K562 (cell line): ENCODE data around the gene GYS1. TPM values are rescaled to one million over a fixed set of nuclear protein-coding genes. Genes with fewer than 3 reads are reported as not detected.

Experiments used
- E2F6 ChIP-seq, 2 experiments: IDR thresholded peaks; 2 replicates each; pipeline ENCODE4 v1.6.1; 2011; ENCODE audit warnings: borderline replicate concordance in 1 of 2, control low read depth in 1 of 2, low read depth in 1 of 2, low read length in 1 of 2, mild to moderate bottlenecking in 1 of 2, mixed read lengths in 1 of 2, moderate library complexity in 1 of 2; ENCODE audit not compliant: insufficient read depth in 1 of 2, insufficient read length in 1 of 2, poor library complexity in 1 of 2, severe bottlenecking in 1 of 2; ENCODE audit errors: extremely low read depth in 1 of 2
- FOXA1 ChIP-seq: fragments of 450-650 bp; IDR thresholded peaks from 2 replicates; pipeline ENCODE4 v1.6.1; 2016; ENCODE audit warnings: mild to moderate bottlenecking, borderline replicate concordance
- GATAD2A ChIP-seq: fragments of 450-650 bp; IDR thresholded peaks from 2 replicates; pipeline ENCODE4 v1.6.1; 2017
- MAX ChIP-seq: sonication (generic); formaldehyde crosslinking; IDR thresholded peaks from 2 replicates; pipeline ENCODE4 v1.9.0; 2022; ENCODE audit warnings: mild to moderate bottlenecking, missing genetic modification reagents
- MEIS2 ChIP-seq: fragments of 450-650 bp; IDR thresholded peaks from 2 replicates; pipeline ENCODE4 v1.6.1; 2014; ENCODE audit warnings: mild to moderate bottlenecking; ENCODE audit not compliant: partially characterized antibody
- NR2C2 ChIP-seq, 2 experiments: fragments of 200-800 bp in 1 of 2; sonication (Bioruptor generic) in 1 of 2; sonication (generic) in 1 of 2; formaldehyde crosslinking in 1 of 2; IDR thresholded peaks; 2 replicates each; pipeline versions ENCODE4 v1.6.1 to v1.8.0; 2016 to 2022; ENCODE audit warnings: mild to moderate bottlenecking in 1 of 2, missing compliant biosample characterization in 1 of 2, missing genetic modification characterization in 1 of 2, missing genetic modification reagents in 1 of 2
- NRF1 ChIP-seq, 2 experiments: fragments of 450-650 bp; IDR thresholded peaks in 1 of 2; conservative IDR thresholded peaks in 1 of 2; 2 replicates each; pipeline ENCODE4 v1.6.1; 2014; ENCODE audit warnings: mild to moderate bottlenecking in 2 of 2
- PHB2 ChIP-seq: fragments of 450-650 bp; IDR thresholded peaks from 2 replicates; pipeline ENCODE4 v1.6.1; 2017; ENCODE audit warnings: low read depth
- PHTF2 ChIP-seq: fragments of 250-450 bp; sonication (Bioruptor Pico); IDR thresholded peaks from 2 replicates; pipeline ENCODE4 v1.5.0; 2021; ENCODE audit warnings: mild to moderate bottlenecking
- ZEB2 ChIP-seq: fragments of 450-650 bp; IDR thresholded peaks from 2 replicates; pipeline ENCODE4 v1.6.1; 2016
- ZFX ChIP-seq: sonication (generic); formaldehyde crosslinking; IDR thresholded peaks from 2 replicates; pipeline ENCODE4 v1.8.0; 2022; ENCODE audit warnings: mild to moderate bottlenecking, missing genetic modification reagents, moderate library complexity
- ZNF140 ChIP-seq: fragments of 250-450 bp; sonication (Bioruptor Pico); IDR thresholded peaks from 2 replicates; pipeline ENCODE4 v1.8.0; 2021; ENCODE audit warnings: moderate library complexity, mild to moderate bottlenecking, inconsistent platforms
- ZNF174 ChIP-seq: fragments of 250-450 bp; sonication (Bioruptor Pico); IDR thresholded peaks from 2 replicates; pipeline ENCODE4 v1.4.0; 2020; ENCODE audit warnings: mild to moderate bottlenecking
- ZNF217 ChIP-seq: sonication (generic); formaldehyde crosslinking; IDR thresholded peaks from 2 replicates; pipeline ENCODE4 v1.8.0; 2022; ENCODE audit warnings: mild to moderate bottlenecking, missing genetic modification reagents
- ZNF239 ChIP-seq: fragments of 250-450 bp; sonication (Bioruptor Pico); IDR thresholded peaks from 2 replicates; pipeline ENCODE4 v1.4.0; 2020; ENCODE audit warnings: mild to moderate bottlenecking
- ZNF316 ChIP-seq: fragments of 450-650 bp; IDR thresholded peaks from 2 replicates; pipeline ENCODE4 v1.6.1; 2016
- ZNF518B ChIP-seq: fragments of 250-450 bp; sonication (Bioruptor Pico); IDR thresholded peaks from 2 replicates; pipeline ENCODE4 v1.5.0; 2021; ENCODE audit warnings: mild to moderate bottlenecking, moderate library complexity
- ZNF609 ChIP-seq: sonication (generic); formaldehyde crosslinking; IDR thresholded peaks from 2 replicates; pipeline ENCODE4 v1.8.1; 2023; ENCODE audit warnings: missing genetic modification reagents, mild to moderate bottlenecking, borderline replicate concordance
- polyA plus RNA-seq, 8 experiments: library from polyadenylated mRNA; depleted of rRNA in 4 of 8; stranded (reverse) in 5 of 8; unstranded in 3 of 8; fragments of >200 nt; fragmentation: Nextera tagmentation in 2 of 8; fragmentation: Illumina TruSeq in 1 of 8; extraction: Ambion mirVana in 2 of 8; extraction: Trizol in 1 of 8; gene quantifications; 2 replicates each; pipeline versions ENCODE4 v1.2.1 to v1.2.3, GENCODE V29; 2011 to 2014; ENCODE audit warnings: inconsistent platforms in 1 of 8, missing spikeins in 1 of 8
- total RNA-seq, 7 experiments: library from RNA; depleted of rRNA in 6 of 7; stranded (reverse); fragments of >200 nt in 6 of 7; fragmentation: Illumina TruSeq in 2 of 7; extraction: Trizol in 2 of 7; gene quantifications; 2 replicates each; pipeline versions ENCODE4 v1.2.1 to v1.2.3, GENCODE V29; 2011 to 2021; ENCODE audit warnings: low replicate concordance in 1 of 7

GYS1 gene
- total and polyA plus RNA-seq, 9 of the 15 experiments (the other 6 are each of a cell fraction or from before 2014, with no cell fraction given) = 1.9 to 31.1 (median 15.2) TPM

- TF ChIP-seq MAX (peak; percentile 96), FOXA1 (no peak), GATAD2A (no peak), ZNF316 (no peak), E2F6 (IDR thresholded peaks at IDR 0.05; ENCODE audit: borderline replicate concordance in 1 of 2, extremely low read depth in 1 of 2, insufficient read depth in 1 of 2, insufficient read length in 1 of 2, low read depth in 1 of 2, low read length in 1 of 2, poor library complexity in 1 of 2, severe bottlenecking in 1 of 2) (peak; percentile 72 to 92), ZNF140 (CRISPR knock-in tag) (no peak), PHB2 (no peak), ZEB2 (0 out of 2 replicates have a peak, but pooled peaks have one; percentile 35), ZNF239 (CRISPR knock-in tag) (peak; percentile 47; the same call in 1 of the 2 replicates), PHTF2 (CRISPR knock-in tag) (no peak), ZNF518B (CRISPR knock-in tag) (no peak), ZNF217 (no peak), NRF1 (conservative IDR thresholded peaks at IDR 0.05 in 1 of 2, IDR thresholded peaks at IDR 0.05 in 1 of 2) (peak; percentile 49 to 61; a peak in 3 of 4 replicates), NR2C2 (CRISPR knock-in tag; IDR thresholded peaks at IDR 0.05) (peak; percentile 60; the same call in 1 of the 2 replicates), NR2C2 (tag; IDR thresholded peaks at IDR 0.05) (peak; percentile 85), ZNF609 (no peak; the same call in 1 of the 2 replicates), MEIS2 (peak; percentile 66), ZNF174 (CRISPR knock-in tag) (no peak), ZFX (CRISPR knock-in tag) (peak; percentile 31)
These were observed 38.4 kb downstream of the GYS1 start, which contains the start of gene BAX (continued) for GRCh38 chr19:48954595-48955307.
